SK-N-MC (cell line): ENCODE measurements around the gene ZNF862.

Experiments
- DNase-seq: peaks from one replicate; pipeline ENCODE4 v3.0.0-alpha.2; 2011; ENCODE audit warnings: low read depth, low spot score
- H3K27ac ChIP-seq: fragments of 200-600 bp; sonication (generic); 2 replicates; pipeline ENCODE4 v1.5.1; 2016; ENCODE audit warnings: mixed run types
- H3K36me3 ChIP-seq: fragments of 200-600 bp; sonication (generic); 2 replicates; pipeline ENCODE4 v1.6.1; 2017; ENCODE audit warnings: antibody characterized with exemption, low read length, mixed read lengths; ENCODE audit not compliant: insufficient read depth
- H3K4me3 ChIP-seq: fragments of 200-600 bp; sonication (generic); 2 replicates; pipeline ENCODE4 v1.5.1; 2016
- H3K9ac ChIP-seq: fragments of 200-600 bp; sonication (generic); 2 replicates; pipeline ENCODE4 v1.8.0; 2017; ENCODE audit warnings: mixed run types, mixed read lengths; ENCODE audit not compliant: insufficient read length
- H3K9me3 ChIP-seq: fragments of 200-600 bp; sonication (generic); 2 replicates; pipeline ENCODE4 v1.6.1; 2017; ENCODE audit warnings: low read depth, mild to moderate bottlenecking, antibody characterized with exemption, low read length, moderate library complexity, mixed read lengths
- EZH2 ChIP-seq: fragments of 200-600 bp; sonication (generic); IDR thresholded peaks from one replicate; pipeline ENCODE4 v1.6.1; 2017; ENCODE audit warnings: antibody characterized with exemption
- FOXP2 ChIP-seq: optimal IDR thresholded peaks from 2 replicates; pipeline ENCODE3; 2011; ENCODE audit warnings: mild to moderate bottlenecking, moderate library complexity; ENCODE audit not compliant: insufficient read depth; ENCODE audit errors: extremely low read length, control extremely low read depth
- POLR2AphosphoS5 ChIP-seq: IDR thresholded peaks from 2 replicates; pipeline ENCODE4 v1.6.1; 2012; ENCODE audit warnings: mild to moderate bottlenecking, low read depth, low read length, borderline replicate concordance

ZNF862 gene

DNA sequence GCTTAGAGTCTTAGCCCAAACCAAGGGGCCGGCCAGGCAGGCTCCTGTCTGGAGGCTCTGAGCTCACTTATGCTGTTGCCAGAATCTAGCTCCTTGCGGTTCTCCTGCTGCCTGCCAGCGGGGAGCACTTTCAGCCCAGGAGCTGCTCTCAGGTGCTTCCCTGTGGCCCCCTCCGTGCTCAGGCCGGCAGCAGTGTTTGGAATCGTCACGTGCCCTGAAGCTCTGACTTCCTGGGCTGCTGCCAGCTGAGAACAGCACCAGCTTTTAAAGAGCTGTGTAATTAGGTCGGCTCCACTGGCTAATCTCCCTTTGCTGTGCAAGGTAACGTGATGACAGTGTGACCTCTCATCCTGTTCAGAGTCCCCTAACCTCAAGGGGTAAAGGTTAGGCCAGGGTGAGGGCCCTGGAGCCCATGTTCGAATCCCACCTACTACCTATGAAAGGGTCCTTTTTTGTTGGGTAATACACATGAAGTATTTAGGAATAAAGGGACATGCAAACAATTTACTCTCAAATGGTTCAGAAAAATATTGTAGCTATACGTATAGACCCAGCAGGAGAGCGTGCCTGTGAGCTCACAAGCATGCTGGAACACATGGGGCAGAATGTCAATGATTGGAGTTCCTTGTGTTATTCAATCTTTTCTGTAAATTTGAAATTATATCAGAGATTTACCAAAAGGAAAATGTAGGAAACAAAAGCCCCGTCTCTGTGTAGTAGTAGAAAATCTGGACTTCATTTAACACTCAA is 16.6 kb downstream of the ZNF862 start:
- no peak for TF ChIP-seq EZH2
- peak; percentile 53 for TF ChIP-seq FOXP2
- H3K9ac ChIP-seq, result peak overlapping the region; percentile 56
- H3K36me3 ChIP-seq, result no peaks in the 10 kb centered on the region
- H3K27ac ChIP-seq, result peak overlapping the region; percentile 98
- peak overlapping the region; percentile 73 for H3K4me3 ChIP-seq
- DNase-seq, result no peak
- no peaks in the 10 kb centered on the region for H3K9me3 ChIP-seq

DNA sequence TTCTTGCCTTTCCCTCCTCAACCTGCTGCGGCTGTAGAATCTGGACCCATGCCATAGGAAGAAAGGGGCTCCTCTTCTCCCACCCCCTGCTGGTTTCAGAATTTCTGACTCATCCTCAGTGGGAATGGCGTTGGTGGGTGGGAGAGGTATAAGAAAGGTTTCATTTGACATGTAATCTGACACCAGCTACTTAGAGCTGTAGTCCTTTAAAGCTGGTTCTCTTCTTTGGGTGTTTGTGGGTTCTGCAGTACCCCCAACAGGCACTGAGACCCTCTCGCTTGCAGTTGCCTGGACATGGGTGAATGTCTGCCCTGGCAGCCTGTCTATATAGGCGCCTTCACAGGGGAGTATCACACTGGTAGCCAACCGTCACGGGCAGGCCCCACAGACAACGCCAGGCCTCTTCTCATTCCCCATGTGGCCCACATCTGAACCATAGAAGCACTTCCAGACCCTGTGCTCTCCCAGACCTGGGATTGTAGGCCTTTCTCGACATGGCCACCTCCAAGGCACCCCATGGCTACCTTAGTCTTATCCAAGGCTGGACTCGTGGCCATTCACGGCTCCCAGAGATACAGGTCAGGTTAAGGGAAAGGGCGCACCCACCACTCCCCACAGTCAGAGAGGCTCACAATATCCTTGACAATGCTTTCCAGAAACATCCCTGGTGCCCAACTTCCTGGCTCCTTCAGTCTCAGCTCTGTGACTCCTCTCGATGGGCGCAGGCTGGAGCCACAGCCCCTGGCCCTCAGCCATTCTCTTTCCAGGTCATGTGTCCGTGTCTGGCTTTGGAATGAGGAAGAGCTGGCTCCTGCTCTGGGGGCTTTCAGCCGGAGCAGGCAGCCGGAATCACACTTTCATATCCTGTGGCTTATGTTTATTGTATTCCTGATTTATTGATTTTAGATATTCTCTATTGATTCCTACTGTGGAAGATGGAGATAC is 17.5 kb downstream of the ZNF862 start:
- Histone ChIP-seq H3K27ac (peak overlapping the region; percentile 98), H3K9me3 (no peaks in the 10 kb centered on the region), H3K4me3 (peak overlapping the region; percentile 73), H3K36me3 (no peaks in the 10 kb centered on the region), H3K9ac (peak overlapping the region; percentile 61)
- no peak for TF ChIP-seq EZH2
- TF ChIP-seq POLR2AphosphoS5, result peak; percentile 34
- no peak for TF ChIP-seq FOXP2
- DNase-seq, result peak; percentile 82

DNA sequence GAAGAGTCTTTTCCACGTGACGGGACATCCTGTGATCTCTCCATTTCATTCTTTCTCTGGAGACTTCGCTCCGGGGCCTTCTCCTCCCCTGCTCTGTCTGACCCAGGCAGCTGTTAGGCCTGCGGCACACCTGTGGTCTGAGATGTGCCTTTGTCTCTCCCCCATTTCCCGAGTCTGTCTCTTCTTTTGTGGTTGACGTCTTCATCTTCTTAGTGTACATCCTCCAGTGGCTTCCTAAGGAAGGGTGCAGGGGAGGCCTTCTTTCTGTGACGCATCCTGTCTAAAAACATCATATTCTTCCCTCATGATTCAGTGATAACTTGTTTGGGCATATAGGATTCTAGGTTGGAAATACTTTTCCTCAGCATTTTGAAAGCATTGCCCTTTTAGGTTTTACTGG is 18.4 kb downstream of the ZNF862 start:
- H3K9me3 ChIP-seq, result no peaks in the 10 kb centered on the region
- no peak overlapping the region for H3K4me3 ChIP-seq
- H3K27ac ChIP-seq, result peak overlapping the region; percentile 28; the same call in 1 of the 2 replicates
- H3K36me3 ChIP-seq, result no peaks in the 10 kb centered on the region
- no peak for TF ChIP-seq EZH2
- H3K9ac ChIP-seq, result no peak overlapping the region
- no peak for DNase-seq

DNA sequence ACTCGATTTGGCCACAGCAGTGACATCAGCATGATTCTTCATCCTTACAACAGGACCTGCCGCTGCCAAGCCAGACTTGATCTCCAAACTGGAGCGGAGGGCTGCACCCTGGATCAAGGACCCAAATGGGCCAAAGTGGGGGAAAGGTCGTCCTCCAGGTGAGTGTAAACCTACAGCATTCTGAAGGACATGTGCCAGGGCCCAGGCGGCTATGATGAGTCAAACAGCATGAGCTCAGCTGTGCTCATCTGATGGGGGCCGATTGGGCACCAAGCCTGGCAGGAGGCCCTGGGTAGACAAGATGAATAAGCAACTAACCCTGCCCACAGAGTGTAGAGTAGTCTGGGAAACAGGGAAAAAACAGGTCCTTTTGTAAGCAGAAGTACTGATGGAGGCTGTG is 21.2 kb downstream of the ZNF862 start:
- Histone ChIP-seq H3K4me3 (no peak overlapping the region), H3K27ac (no peak overlapping the region), H3K9ac (no peak overlapping the region), H3K36me3 (no peaks in the 10 kb centered on the region), H3K9me3 (no peaks in the 10 kb centered on the region)
- TF ChIP-seq FOXP2, result no peak
- no peak for TF ChIP-seq EZH2
- no peak for DNase-seq

- no peaks in the 10 kb centered on the region for H3K36me3 ChIP-seq
- no peak for TF ChIP-seq FOXP2
- TF ChIP-seq POLR2AphosphoS5, result no peak
- TF ChIP-seq EZH2, result no peak
- no peaks in the 10 kb centered on the region for H3K9me3 ChIP-seq
- H3K27ac ChIP-seq, result no peak overlapping the region
- no peak overlapping the region for H3K4me3 ChIP-seq
- no peak for DNase-seq
- H3K9ac ChIP-seq, result no peak overlapping the region
Measured at GRCh38 chr7:149859876-149860275, 21.7 kb downstream of the ZNF862 start.

- Histone ChIP-seq H3K27ac (no peak overlapping the region), H3K9ac (no peak overlapping the region), H3K4me3 (no peak overlapping the region), H3K9me3 (no peaks in the 10 kb centered on the region), H3K36me3 (no peaks in the 10 kb centered on the region)
- DNase-seq, result no peak
- TF ChIP-seq EZH2 (no peak), FOXP2 (no peak), POLR2AphosphoS5 (no peak)
Measured at GRCh38 chr7:149860821-149861727, 22.9 kb downstream of the ZNF862 start.

DNA sequence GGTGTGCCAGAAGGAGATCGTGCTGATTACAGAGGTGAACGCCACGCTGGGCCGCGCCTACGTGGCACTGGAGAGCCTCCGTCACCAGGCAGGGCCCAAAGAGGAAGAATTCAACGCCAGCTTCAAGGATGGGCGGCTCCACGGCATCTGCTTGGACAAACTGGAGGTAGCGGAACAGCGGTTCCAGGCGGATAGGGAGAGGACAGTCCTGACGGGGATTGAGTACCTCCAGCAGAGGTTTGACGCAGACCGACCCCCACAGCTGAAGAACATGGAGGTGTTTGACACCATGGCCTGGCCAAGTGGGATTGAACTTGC is 23.5 kb downstream of the ZNF862 start:
- Histone ChIP-seq H3K4me3 (no peak overlapping the region), H3K9me3 (no peaks in the 10 kb centered on the region), H3K27ac (no peak overlapping the region), H3K9ac (no peak overlapping the region), H3K36me3 (no peaks in the 10 kb centered on the region)
- no peak for DNase-seq
- TF ChIP-seq POLR2AphosphoS5 (no peak), FOXP2 (no peak), EZH2 (no peak)

DNA sequence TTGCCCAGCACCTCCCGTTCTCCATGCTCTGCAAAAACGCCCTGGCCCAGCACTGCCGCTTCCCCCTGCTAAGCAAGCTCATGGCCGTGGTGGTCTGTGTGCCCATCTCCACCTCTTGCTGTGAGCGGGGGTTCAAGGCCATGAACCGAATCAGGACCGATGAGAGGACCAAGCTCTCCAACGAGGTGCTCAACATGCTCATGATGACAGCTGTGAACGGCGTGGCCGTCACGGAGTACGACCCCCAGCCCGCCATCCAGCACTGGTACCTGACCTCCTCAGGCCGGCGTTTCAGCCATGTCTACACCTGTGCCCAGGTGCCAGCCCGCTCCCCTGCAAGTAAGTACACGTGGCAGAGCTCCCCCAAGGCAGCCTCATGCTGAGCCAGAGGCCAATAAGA is 24.0 kb downstream of the ZNF862 start:
- no peaks in the 10 kb centered on the region for H3K9me3 ChIP-seq
- DNase-seq, result no peak
- no peaks in the 10 kb centered on the region for H3K36me3 ChIP-seq
- H3K27ac ChIP-seq, result no peak overlapping the region
- H3K9ac ChIP-seq, result no peak overlapping the region
- H3K4me3 ChIP-seq, result no peak overlapping the region
- TF ChIP-seq EZH2, result no peak
- TF ChIP-seq POLR2AphosphoS5, result no peak
- no peak for TF ChIP-seq FOXP2
